WI38 (cell line): ENCODE measurements around the gene ANTXR2.

Source experiments
- H3K4me3 ChIP-seq: 2 replicates; pipeline ENCODE4 v1.5.1; 2011; ENCODE audit warnings: low read depth, mild to moderate bottlenecking, control low read depth, low read length
- TF ChIP-seq, protein P1 (sequence below): IDR thresholded peaks from 2 replicates; pipeline ENCODE4 v1.5.1; 2012; ENCODE audit warnings: low read depth, mild to moderate bottlenecking, control low read depth, low read length

The ANTXR2 gene

DNA sequence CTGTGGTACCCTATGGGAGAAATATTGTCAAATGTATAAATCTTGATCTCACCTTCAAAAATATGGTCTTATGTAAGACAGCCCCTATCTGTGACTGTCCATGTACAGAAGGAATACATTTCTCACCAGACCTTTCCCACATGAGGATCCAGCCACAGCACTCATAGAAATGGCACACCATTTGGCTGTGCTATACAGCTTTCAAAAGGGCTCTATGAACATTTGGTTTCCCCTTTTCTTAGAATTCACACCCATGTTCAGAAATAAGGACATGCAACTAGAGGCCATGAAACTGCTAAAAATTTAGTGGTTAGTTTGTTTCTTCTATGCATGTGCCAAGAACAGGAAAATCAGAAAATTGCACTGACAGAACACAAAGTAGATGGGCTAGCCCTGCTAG is 62.7 kb downstream of the ANTXR2 start:
- TF ChIP-seq, protein P1, sequence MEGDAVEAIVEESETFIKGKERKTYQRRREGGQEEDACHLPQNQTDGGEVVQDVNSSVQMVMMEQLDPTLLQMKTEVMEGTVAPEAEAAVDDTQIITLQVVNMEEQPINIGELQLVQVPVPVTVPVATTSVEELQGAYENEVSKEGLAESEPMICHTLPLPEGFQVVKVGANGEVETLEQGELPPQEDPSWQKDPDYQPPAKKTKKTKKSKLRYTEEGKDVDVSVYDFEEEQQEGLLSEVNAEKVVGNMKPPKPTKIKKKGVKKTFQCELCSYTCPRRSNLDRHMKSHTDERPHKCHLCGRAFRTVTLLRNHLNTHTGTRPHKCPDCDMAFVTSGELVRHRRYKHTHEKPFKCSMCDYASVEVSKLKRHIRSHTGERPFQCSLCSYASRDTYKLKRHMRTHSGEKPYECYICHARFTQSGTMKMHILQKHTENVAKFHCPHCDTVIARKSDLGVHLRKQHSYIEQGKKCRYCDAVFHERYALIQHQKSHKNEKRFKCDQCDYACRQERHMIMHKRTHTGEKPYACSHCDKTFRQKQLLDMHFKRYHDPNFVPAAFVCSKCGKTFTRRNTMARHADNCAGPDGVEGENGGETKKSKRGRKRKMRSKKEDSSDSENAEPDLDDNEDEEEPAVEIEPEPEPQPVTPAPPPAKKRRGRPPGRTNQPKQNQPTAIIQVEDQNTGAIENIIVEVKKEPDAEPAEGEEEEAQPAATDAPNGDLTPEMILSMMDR = no peak
- no peak overlapping the region for H3K4me3 ChIP-seq

DNA sequence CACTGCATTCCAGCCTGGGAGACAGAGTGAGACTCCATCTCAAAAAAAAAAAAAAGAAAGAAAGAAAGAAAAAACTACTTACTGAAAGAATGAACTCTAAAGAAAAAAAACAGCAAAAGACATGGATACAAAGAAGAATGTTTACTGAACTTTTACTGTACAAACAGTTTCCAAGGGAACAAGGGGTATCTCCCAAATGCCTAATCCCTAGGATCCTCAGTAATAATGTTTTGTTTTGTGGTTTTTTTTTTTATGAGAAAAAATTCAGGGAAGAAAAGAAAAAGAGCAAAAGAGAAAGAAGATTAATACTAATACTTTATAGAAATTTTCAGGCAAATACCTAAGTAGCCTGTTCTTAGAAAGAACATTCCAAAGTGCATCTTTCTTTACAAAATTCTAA is 63.2 kb downstream of the ANTXR2 start:
- no peak overlapping the region for H3K4me3 ChIP-seq
- TF ChIP-seq, protein P1 = no peak

DNA sequence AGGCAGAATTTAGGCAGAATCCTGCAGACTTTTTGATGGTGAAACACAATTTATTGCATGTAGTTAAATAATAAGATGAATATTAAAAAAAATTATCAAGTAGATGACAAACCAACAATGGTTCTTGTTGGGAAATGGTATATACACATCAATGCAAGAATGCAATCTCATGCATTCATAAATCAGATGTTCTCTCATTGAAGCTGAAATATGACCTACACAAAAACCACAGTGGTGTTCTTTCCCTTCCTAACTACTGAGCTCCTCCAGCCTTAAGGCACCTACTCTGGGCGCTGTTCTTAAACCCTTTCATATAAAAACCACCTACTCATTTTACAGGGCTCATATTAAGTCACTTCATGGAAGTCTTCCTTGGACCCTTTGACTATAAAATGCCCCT is 64.1 kb downstream of the ANTXR2 start:
- H3K4me3 ChIP-seq = no peak overlapping the region
- TF ChIP-seq, protein P1 = no peak

DNA sequence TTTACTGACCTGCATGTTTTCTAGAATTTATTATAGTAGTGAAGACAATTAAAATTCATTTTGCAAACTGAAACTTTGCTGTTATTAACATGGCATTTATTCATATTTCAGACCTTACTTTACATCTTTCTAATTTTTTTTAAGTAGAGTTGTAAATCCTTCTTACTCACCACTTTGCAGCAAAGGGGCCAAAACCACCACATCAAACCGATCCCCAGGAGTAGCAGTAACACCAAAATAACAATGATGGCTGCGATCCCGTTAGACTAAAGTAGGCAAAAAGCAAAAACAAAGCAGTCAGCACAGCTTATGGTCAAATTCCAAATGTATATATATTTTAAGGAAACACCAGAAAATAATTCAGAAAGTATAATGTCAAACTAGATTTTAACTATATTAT is 64.7 kb downstream of the ANTXR2 start:
- TF ChIP-seq, protein P1 = no peak

DNA sequence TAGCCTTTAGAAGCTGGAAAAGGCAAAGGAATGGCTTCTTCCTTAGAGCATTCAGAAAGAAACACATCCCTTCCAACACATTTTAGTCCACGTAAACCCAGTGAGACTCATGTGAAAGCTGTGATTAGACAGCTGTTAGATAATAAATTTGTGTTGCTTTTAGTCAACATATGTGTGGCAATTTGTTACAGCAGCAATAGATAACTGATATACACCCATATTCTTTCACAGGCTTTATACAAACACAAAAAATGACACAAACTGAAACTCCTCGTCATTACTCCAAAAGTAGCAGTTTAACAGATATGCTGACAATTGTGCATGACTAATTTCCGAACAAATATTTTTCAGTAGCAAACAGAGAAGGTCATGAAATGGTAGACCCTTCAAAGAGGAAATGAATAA is 65.3 kb downstream of the ANTXR2 start:
- no peak overlapping the region for H3K4me3 ChIP-seq
- TF ChIP-seq, protein P1 = no peak

More for the DNA sequence above, 64.7 kb downstream of the ANTXR2 start:
- H3K4me3 ChIP-seq = no peak overlapping the region

DNA sequence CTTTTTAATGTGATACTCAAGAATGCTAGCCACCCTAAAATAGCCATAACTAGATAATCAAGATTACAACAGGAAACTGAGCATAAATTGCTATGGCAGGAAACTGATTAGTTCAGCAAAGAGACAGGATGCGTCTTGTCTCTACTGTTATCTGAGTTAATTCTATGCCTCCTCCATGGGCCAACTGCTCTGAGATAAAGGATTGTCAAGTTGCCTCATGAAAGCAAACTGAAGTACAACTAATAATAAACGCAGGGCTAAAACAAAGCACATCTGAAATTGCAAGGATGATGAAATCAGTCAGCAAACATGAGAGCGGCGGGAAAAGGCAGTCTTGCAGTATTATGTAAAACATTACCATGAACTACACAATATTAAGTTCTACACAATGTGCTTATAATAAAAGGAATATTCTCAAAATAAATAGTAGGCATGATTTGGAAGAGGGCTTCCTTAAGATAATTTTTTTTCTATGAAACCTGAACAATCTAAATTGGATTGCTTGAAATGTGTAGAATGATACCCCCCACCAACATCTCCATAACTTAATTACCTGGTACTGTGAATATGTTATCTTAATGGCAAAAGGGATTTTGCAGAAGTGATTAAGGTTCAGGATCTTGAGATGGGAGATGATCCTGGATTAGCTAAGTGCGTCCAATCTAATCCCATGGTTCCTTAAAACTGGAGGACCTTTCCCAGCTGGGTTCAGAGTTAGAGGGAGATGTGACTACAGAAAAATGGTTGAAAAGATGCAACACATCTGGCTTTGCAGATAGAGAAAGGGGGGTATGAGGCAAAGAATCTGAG is 65.9 kb downstream of the ANTXR2 start:
- no peak overlapping the region for H3K4me3 ChIP-seq
- TF ChIP-seq, protein P1 = no peak

DNA sequence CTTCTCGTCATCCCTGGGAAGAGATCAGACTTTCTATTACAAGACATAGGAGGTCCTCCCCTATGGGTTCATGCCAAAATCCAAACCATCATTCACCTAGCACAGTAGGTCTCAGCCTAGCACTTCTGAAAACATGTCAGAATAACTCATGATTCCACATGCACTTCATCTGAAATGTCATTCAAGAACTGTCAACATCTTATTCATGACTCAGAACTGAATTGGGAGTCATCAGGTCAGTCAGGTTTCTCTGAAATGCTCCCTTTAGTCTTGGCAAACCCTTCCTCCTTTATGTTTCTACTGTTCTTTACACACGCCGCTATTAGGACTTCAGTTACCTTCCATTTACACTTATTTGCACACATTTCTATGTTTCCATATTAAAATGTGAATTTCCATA is 67.2 kb downstream of the ANTXR2 start:
- TF ChIP-seq, protein P1 = no peak
- no peak overlapping the region for H3K4me3 ChIP-seq
